Hematopoietic multipotent progenitor cell treated with erythropoietin and hydrocortisone succinate and interleukin-3 and kit ligand, for 15 days (in vitro differentiated cells): Measurements from ENCODE around the gene RAB24.
"Not testable (repeated sequence)": the region's sequence is repeated elsewhere in the genome, so short reads cannot be mapped to it uniquely, and the experiment has no call there.

Experiments used
- DNase-seq: peaks from one replicate; pipeline ENCODE4 v3.0.0-alpha.2; 2015; ENCODE audit warnings: low spot score

RAB24 gene

DNA sequence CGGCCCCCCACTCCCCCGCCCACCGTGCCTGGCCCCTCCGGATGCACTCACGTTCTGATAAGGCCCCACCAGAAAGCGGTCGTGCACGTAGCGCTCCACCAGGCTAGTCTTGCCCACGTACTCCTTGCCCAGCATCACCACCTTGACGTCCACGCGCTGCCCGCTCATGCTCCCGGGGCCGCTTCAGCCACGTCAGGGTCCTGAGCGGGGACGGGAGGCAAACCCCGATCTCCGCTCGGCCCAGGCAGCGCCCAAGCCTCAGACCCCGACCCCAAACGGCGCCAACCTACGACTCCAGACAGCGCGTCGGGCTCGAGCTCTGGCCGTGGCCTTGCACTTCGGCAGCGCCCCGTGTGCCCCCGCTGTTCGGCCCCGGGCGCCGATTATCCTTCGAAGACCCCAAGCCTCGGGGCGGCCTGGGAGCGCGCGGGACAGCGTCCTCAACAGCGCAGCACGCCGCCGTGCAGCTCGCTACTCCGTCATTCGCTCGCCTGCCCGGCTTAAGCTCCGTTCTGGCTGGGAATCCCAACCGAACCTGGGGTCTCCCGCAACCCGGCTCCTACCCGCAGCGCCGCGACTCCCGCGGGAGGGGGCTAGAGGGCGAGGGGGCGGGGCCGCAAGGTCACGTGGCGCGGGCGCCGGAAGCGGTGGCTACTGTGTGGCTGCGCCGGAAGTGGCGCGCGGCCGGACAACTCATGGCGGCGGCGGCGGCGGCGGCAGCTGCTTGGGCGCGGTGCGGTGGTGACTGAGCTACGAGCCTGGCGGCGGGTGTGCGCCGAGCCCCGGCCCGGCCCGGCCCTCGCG lies at the start of gene RAB24, which contains the start of gene PRELID1:
TSS of gene RAB24 (minus strand) at position 599 of the 804 bp plus-strand sequence. CDS start at position 168, 431 bp downstream.
TSS of gene PRELID1 (plus strand) at position 679 of the 804 bp plus-strand sequence. CDS start 187 bp downstream, outside the sequence.
- DNase-seq, result peak; percentile 87

DNA sequence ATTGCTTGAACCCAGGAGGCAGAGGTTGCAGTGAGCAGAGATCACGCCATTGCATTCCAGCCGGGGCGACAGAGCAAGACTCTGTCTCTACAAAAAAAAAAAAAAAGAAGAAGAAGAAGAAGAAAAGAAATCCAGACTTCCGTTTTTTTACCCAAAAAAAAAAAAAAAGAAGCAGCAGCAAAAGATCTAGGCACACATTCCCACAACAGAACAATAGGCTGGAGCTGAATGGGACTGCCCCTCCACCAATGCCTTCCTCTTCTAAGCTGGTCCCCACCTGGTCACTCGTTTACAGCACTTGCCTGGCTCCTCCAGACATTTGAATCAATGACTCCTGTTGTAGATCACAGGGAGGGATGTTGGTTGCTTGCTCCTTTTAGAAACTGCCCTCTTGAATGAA lies 49.6 kb upstream of the RAB24 start:
- no peak for DNase-seq

DNA sequence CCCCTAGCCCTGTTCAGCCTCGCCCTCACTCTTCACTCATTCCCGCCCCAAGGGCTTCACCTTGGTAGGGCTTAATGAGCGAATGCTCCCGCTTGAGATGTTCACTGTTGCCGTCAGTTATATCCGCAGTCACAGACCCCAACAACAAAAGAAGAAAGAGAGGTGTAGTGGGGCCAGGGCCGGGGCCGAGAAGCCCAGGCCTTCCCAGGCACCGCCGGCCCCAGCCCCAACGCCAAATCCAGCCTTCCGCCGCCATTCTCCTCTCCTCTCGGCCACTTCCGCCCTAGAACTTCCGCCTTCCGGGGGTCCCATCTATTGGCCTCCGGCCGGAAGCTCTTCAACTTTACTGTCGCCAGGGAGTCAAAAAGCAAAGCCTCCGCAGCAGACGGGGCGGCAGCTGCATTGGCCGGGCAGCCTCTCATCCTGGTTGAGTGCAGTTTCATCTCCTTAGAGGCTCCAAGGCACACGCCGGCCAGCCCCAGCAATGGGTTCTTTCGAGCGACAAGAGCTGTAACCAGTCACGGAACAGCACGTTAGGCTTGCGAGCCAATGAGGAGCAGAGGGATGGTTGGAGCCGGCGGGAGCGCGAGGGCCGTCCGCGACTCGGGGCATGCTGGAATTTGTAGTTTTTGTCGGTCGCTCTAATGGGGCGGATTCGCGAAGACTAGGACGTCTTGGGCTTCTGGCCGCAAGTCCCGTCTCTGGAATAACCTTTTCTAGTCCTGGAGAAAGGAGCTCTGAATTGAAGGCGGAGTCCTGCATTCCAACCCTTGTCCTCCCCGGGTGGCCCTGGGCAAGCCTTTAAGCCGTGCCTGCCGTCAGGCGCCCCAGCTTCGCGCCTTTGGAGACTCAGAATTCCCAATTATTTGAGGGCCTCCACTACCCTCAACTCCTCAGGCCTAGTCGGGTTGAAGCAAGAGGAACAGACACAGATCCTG lies 48.1 kb upstream of the RAB24 start, which contains the start of gene LMAN2:
TSS of gene LMAN2 (minus strand) at position 277 of the 938 bp plus-strand sequence. CDS start at position 256, 21 bp downstream.
- DNase-seq, result peak; percentile 95

DNA sequence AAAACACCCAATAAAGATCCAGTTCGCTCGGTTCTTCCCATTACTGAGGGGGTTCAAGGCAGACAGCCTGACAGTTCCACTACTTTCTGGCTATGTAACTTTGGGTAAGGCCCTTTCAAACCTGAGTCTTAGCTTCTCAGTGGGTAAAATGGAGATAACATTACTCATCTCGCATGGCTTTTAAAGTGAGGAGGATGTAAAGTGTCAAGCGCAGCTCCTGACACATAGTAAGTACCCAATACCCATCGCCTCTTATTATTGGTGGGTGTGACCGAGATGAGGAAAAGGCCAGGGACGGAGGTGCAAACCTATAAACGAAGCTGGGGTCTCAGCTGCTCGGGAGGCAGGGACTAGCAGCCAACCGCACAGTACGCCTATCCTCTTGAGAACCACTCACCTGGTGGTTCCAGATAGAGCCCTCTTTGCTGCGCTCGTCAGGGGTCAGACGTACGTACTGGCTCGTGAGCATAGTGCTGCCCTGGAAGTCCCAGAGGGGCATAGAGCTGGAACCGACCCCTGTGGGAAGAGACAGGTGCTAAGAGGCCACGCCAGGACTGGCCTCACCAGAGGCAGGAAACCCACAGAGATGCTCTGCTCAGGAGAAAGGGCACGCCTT lies 47.4 kb upstream of the RAB24 start:
- no peak for DNase-seq

DNA sequence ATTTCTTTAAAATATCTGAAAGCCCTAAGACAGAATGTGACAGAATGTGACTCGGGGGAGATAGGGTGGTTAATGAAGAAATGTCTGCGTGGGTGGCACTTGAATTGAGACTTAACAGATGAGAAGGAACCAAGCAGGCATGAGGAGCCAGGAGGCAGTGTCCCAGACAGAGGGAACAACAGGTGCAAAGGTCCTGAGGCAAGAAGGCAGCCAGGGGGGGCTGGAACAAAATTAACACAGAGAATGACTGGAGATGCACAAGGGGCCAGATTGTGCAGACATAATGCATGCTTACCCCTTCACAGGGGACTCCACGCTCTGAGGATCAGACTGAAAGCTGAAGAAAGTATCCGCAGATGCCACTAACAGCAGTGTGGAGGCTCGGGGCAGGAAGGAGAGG lies 46.2 kb upstream of the RAB24 start:
- DNase-seq, result no peak

DNA sequence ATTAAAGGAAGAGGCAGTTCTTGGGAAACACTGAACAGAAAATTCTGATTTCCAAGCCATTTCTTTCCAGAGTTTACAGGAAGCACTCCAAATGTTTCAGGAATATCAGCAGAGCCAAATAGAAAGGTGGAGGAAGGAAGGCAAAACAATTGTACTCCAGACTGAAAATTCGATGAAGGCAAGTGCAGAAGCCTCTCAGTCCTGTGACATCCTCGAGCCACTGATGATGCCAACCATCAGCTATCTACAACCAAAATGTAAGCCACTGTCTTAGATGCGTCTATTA lies 45.8 kb upstream of the RAB24 start:
- DNase-seq, result no peak

DNA sequence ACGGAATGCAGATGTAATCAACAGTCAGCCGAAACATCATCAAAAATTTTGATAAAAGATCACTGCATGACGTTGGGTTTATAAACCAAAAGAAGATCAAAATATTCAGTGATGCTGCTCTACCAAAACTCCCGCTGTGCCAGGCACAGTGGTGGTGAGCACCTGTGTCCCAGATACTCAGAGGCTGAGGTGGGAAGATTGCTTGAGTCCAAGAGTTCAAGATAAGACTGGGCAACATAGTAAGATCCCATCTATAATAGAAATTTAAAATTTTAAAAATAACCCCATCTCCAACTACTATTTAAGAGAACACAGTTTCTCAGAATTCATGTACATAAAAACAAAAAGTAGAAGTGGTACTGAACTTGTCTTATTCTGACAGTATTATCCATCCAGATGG lies 44.2 kb upstream of the RAB24 start:
- DNase-seq, result no peak

DNA sequence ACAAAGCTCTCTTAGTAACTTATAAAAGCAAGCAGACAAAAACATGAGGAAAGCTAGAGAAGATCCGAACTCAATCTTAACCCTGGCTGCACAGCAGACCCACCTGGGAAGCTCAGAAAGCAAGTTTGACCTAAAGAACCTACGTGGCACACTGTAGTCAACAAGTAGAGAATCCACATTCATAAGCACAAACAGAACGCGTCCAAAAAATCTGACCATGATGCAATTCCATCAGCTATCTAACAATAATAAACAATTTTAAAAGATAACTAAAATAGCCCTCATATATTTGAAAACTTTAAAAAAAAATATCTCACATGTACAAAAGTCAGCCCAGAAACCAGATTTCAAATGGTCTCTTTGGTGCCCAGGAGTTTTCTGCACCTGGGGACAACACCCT lies 43.3 kb upstream of the RAB24 start:
- DNase-seq, result no peak

DNA sequence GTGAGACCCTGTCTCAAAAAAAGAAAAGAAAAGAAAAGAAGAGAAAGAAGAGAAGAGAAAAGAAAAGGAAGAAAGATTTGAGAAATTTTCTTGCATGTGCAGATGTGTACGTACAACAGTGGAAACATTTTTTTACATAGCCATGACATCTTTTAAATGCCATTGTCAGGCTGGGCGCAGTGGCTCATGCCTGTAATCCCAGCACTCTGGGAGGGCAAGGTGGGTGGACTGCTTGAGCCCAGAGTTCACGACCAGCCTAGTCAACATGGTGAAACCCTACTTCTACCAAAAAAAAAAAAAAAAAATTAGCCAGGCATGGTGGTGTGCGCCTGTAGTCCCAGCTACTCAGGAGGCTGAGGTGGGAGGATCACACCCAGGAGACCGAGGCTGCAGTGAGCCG lies 41.4 kb upstream of the RAB24 start:
- DNase-seq, result no peak

DNA sequence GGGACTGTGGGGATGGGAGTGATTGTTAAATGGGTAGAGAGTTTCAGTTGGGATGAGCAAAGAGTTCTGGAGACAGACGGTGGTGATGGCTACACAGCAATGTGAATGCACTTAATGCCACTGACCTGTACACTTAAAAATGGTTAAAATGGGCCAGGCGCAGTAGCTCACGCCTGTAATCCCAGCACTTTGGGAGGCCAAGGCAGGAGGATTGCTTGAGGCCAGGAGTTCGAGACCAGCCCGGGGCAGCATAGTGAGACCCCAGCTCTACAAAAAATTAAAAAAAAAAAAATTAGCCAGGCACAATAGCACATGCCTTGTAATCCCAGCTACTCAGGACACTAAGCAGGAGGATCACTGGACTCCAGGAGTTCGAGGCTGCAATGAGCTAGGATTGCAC lies 40.3 kb upstream of the RAB24 start:
- no peak for DNase-seq

DNA sequence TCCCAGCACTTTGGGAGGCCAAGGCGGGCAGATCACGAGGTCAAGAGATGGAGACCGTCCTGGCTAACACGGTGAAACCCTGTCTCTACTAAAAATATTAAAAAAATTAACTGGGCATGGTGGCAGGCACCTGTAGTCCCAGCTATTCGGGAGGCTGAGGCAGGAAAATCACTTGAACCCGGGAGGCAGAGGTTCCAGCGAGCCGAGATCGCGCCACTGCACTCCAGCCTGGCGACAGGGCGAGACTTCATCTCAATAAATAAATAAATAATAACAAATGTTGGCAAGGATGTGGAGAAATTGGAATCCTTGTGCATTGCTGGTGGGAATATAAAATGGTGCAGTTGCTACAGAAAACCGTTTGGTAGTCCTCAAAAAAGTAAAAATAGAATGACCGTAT lies 39.5 kb upstream of the RAB24 start:
- not testable (repeated sequence) for DNase-seq

DNA sequence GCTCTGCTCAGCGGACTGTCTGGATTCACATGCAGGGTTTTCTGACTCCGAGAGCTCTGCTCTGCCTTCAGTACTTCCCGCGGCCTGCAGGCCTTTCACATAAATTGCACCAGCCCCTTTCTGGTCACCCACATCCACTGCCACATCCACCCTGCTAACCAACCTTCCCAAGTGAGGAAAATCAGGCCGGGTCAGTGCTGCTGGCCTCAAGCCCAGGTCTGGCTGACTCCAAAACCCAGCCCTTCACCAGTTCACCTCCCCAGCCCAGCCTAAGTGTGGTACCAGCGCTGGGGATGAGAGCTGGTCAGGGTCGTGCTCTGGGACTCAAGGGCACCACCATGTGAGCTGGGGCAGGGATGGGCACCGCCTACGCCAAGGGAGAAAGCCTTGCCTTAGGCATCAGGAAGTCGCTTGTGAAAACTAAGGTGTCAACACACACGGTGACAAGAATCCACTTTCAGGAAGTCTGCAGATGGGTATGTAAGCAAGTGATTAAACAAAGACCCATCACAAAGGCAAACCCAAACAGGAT lies 35.7 kb upstream of the RAB24 start:
- DNase-seq, result no peak

DNA sequence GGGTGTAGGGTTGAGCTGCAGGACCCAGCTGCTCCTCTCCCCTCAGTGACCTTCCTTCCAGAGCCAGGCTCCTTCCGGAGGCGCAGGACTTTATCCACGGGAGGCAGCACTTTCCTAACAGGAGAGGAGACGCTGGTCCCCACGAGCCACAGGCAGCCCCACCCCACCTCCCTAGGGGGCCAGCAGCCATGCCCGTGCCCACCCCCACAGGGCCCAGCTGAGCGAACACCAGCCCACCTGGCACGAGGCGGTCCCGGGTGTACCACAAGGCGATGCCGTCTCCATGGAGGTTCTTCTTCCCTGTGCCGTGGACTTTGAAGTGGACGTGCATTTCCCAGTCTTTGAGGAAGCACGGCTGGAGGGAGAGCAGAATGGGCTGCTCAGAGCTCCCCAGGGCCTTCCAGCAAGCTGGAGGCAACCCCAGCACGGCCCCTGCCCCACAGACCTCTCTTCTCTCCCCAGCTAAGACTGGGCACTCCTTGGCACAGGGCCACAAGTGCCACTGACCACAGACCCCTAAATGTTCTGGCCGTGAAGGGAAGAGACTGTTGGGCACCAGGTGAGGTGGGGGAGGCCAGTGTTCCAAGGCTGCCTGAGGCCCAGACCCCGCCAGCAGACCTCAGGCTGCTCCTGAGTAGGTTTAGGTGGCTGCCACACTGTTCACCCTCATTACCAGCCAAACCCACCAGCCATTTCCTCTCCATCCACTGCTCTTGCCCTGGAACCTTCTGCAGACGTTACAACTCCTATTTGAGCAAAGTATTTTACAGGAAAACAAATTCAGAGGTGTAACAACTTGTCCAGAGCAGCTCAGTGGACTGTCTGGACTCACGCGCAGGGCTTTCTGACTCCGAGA lies 35.0 kb upstream of the RAB24 start:
- DNase-seq, result no peak

DNA sequence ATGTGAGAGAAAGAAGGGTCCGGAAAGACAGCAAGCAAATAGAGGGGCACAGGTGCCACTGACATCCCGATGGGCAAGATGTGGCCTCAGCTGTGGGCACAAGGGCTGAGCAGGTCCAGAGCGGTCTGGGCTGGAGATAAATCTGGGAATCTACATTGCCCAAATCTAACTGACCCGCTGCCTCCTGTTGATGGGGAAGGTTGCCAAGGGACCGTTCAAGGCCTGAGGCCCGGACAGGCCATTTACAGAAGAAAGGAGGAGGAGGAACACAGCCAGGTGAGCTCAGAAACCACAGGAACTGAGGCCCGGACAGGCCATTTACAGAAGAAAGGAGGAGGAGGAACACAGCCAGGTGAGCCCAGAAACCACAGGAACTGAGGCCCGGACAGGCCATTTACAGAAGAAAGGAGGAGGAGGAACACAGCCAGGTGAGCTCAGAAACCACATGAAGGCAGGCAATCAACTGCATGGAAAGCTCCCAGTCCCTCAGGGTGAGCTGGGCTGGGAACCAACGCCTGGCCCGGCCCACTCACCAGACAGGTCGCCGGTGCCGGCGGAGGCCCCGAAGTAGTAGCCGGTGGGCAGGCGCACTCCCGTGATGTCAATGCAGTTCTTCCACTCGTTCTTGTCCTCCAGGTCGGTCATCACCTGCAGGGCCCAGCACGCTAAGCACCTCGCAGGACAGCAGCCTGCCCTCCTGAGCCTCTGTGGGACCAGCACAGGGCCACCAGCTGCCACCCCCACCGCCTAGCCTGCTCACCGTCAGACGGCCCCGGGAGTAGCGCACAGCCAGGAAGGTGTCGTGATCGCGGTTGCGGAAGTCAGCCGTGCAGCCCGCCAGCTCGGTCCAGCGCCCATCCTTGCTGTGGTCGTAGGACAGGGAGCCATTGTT lies 33.3 kb upstream of the RAB24 start:
- DNase-seq, result no peak

DNA sequence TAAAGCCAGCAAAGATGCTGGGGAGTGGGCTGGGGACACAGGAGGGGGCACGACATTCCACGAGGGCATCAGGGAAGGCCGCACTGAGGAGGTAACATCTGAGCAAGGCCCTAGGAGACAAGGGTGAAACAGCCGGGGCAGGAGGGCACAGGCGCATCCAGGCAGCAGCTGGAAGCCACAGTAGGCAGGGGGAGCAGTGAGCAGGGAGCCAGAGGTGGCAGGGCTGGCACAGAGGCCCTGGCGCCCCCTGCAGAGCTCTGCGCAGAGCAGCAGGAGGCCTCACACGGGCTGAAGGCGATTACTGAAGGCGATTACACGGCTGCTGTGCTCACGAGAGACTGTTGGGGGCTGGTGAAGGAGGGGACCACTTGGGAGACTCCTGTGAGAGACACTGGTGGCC lies 32.6 kb upstream of the RAB24 start:
- peak; percentile 55 for DNase-seq

DNA sequence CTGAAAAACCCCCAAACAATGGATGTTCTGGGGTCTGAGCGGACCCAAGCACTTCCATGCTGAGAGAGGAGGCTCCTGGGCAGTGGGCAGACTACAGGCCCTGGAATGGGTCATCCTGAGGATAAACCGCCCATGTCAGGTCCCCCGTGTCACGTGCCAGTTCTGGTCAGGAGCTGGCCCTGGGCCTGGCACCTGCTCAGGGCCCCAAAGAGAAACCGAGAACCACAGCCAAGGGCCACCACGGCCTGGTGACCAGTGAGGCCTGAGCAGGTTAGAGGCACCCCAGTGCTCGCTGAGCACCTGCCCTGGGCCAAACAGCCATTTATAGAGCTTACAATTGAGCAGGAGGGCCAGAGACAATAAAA lies 32.2 kb upstream of the RAB24 start:
- DNase-seq, result no peak

DNA sequence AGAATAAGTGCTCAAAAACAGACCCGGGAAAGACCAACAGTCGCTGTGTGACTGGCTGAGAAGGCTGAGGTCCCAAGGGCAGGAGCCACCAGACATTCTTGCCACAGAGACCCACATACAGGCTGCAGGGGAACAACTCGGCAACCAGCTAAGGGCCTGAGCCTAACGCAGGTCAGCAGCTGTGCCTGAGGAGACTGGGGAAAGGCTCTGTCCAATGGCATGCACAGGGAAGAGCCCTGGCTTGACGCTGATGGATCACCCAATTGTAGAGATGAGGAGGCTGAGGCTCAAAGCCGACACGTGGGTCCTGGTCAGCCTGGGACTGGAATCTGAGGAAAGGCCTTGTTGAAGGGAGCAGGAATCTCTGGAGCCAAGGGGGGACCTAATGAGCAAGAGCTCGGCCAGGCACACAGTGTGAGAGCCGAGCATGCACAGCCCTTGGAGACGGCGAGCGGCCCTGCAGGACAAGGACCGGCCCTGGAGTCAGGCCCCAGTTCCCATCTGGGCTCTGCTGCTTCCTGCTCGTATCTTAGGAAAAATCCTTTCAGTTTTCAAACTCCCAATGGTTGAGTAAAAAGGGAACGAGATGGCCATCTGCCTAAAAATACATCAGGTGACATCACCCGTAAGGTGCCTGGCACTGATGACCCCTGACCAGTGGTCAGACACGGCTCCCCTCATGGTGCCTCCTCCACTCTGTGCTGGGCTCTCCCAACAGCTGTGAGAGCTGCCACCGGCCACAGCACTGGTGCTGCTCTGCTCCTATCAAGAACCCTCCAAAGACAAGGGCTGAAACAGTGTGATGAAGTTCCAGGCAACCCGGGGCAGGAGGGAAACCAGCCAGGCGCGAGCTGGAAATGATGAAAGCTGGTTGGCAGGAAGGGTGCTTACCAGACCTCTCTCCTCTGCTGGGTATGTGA lies 31.5 kb upstream of the RAB24 start:
- no peak for DNase-seq

DNA sequence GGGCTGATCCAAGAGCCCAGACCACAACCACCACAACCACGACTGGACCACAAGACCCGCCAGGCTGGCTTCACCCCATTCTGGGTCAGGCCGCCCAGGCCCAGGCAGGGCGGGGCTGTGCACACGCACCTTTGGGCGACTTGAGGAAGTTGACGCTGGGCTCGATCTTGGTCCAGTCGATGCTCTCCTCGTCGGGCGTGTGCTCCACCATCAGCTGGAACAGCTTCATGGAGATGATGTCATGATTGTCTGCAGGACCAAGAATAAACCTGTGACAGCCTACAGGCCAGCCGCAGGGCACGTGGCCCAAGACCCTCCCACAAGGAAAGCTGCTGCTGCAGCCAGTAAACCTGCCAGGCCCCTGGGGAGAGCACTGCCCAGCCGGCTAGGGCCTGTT lies 30.6 kb upstream of the RAB24 start:
- no peak for DNase-seq

DNA sequence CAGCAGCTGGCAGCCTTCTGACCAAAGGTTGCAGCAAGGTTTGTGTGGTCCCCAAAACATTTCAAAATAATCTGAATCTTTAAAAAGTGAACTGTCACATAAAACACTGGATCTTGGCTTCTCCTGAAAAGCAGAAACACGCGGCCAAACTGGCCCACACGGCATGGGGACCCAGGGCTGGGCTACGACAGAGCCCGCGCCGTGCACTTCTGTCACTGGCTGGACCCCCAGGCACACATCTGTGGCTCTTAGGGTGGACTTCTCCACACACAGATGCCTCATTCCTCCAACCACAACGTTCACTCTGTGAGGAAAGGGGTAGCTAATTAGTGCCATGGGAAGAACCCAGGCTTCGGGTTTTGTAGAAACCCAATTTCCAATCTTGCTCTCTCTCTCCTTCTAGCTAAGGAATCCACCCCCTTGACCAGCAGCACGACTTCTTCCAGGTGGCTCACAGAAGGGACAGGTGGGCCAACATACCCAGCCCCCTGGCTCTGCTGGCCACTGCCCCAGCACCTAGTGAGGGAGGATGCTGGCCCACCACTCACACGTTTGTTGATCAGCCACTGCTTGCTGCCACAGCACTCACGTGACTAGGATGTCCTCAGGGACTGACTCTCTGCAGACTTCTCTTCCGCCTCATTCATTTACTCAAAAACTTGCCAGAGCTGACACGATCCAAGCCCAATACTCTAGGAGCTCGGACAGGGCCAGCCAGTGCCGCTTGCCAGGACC lies 30.1 kb upstream of the RAB24 start:
- DNase-seq, result no peak
